ENCODE measurements around the gene RXFP4. TPM values are rescaled to one million over a fixed set of nuclear protein-coding genes. Genes with fewer than 3 reads are reported as not detected.

Gene RXFP4
- total RNA-seq, 1 experiment from 2014 or later, result not detected

DNA sequence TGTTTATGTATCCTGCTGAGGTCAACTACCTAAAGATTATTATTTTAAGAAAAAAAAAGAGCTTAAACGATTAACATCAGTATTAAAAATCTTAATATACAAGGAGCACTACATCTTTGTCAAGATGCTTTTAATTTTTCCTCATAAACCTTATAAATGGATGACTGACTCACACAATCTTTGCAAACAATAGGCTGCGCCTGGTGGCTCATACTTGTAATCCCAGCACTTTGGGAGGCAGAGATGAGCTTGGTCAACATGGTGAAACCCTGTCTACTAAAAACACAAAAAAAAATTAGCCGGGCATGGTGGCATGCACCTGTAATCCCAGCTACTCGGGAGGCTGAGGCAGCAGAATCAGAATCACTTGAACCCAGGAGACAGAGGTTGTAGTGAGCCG, 9.0 kb upstream of the RXFP4 start:
- no TSS peak for BruUV-seq (replicated peaks)
- CTCF ChIA-PET, result interaction anchor here (0.9 to 1.1 kb wide), 2 partner anchors 39 to 57 kb away, joined by 3 read pairs; no protein-coding TSS in a partner anchor
- H3F3A ChIP-seq (ENCODE audit: low read length, unreplicated experiment), result peaks cover 21% of the 10 kb centered on the region

GRCh38 chr1:155933591-155934096, 7.8 kb upstream of the RXFP4 start:
- H3K9ac ChIP-seq (ENCODE audit: low read length), result peak overlapping the region; percentile 97
- CTCF ChIA-PET, result no interaction called here
- no peaks in the 10 kb centered on the region for H3K9me3 ChIP-seq (ENCODE audit: low read length)
- DNase-seq (no peak), ATAC-seq (no peak)
- H3K4me2 ChIP-seq (ENCODE audit: low read length), result peak overlapping the region; percentile 88
- intact Hi-C loops (cut with micrococcal nuclease), result loop anchor here (1.0 to 5.0 kb wide), 3 partner anchors 76 to 186 kb away; partner anchors contain the start of genes GON4L, LAMTOR2 and SYT11
- peaks cover 35% of the 10 kb centered on the region for H3K36me3 ChIP-seq (ENCODE audit: low read depth, low read length)
- peaks cover 34% of the 10 kb centered on the region for H4K20me1 ChIP-seq (ENCODE audit: low read length)
- no TSS peak for BruUV-seq (replicated peaks)
- peak overlapping the region; percentile 79 for H3K27ac ChIP-seq (ENCODE audit: low read length)
- POLR2A ChIA-PET (ENCODE audit: unreplicated experiment), result interaction anchor here (1.5 kb wide), 1 partner anchor 42 kb away, joined by 6 read pairs; no protein-coding TSS in a partner anchor
- peak overlapping the region; percentile 23 for H2AFZ ChIP-seq (ENCODE audit: low read length)
- peak overlapping the region; percentile 80 for H3K4me3 ChIP-seq (ENCODE audit: low read length)
- H3F3A ChIP-seq (ENCODE audit: low read length, unreplicated experiment), result peaks cover 21% of the 10 kb centered on the region
- peaks cover 46% of the 10 kb centered on the region for H3K4me1 ChIP-seq (ENCODE audit: insufficient read depth, low read length)
- H3K9me2 ChIP-seq (replicated peaks; ENCODE audit: low read length), result no peaks in the 10 kb centered on the region
- H3K79me2 ChIP-seq (ENCODE audit: low read length), result peaks cover 60% of the 10 kb centered on the region
- H3K27me3 ChIP-seq (ENCODE audit: low read length), result no peaks in the 10 kb centered on the region
- TF ChIP-seq, protein P1, sequence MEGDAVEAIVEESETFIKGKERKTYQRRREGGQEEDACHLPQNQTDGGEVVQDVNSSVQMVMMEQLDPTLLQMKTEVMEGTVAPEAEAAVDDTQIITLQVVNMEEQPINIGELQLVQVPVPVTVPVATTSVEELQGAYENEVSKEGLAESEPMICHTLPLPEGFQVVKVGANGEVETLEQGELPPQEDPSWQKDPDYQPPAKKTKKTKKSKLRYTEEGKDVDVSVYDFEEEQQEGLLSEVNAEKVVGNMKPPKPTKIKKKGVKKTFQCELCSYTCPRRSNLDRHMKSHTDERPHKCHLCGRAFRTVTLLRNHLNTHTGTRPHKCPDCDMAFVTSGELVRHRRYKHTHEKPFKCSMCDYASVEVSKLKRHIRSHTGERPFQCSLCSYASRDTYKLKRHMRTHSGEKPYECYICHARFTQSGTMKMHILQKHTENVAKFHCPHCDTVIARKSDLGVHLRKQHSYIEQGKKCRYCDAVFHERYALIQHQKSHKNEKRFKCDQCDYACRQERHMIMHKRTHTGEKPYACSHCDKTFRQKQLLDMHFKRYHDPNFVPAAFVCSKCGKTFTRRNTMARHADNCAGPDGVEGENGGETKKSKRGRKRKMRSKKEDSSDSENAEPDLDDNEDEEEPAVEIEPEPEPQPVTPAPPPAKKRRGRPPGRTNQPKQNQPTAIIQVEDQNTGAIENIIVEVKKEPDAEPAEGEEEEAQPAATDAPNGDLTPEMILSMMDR (conservative IDR thresholded peaks at IDR 0.05; ENCODE audit: low read depth, low read length), result no peak
- no peak for TF ChIP-seq EZH2 (IDR thresholded peaks at IDR 0.05; ENCODE audit: low read length, unreplicated experiment)
- no peak for TF ChIP-seq EZH2phosphoT487 (IDR thresholded peaks at IDR 0.05; ENCODE audit: borderline replicate concordance, low read length)

More for the DNA sequence above, 9.0 kb upstream of the RXFP4 start:
- Histone ChIP-seq H3K9ac (ENCODE audit: low read length) (peak overlapping the region; percentile 97; the same call in 1 of the 2 replicates), H4K20me1 (ENCODE audit: low read length) (peaks cover 41% of the 10 kb centered on the region), H3K36me3 (ENCODE audit: low read depth, low read length) (peaks cover 44% of the 10 kb centered on the region), H3K9me3 (ENCODE audit: low read length) (no peaks in the 10 kb centered on the region), H3K4me2 (ENCODE audit: low read length) (peak overlapping the region; percentile 88), H3K27me3 (ENCODE audit: low read length) (no peaks in the 10 kb centered on the region), H3K79me2 (ENCODE audit: low read length) (peaks cover 72% of the 10 kb centered on the region), H2AFZ (ENCODE audit: low read length) (no peak overlapping the region), H3K4me3 (ENCODE audit: low read length) (peak overlapping the region; percentile 80), H3K4me1 (ENCODE audit: insufficient read depth, low read length) (peaks cover 46% of the 10 kb centered on the region), H3K9me2 (replicated peaks; ENCODE audit: low read length) (no peaks in the 10 kb centered on the region), H3K27ac (ENCODE audit: low read length) (peak overlapping the region; percentile 79)
- peak; percentile 78 for DNase-seq
- intact Hi-C loops (cut with micrococcal nuclease), result loop anchor here (5.0 kb wide), 2 partner anchors 75 to 185 kb away; partner anchors contain the start of genes GON4L and SYT11
- ATAC-seq, result peak; percentile 30
- no peak for TF ChIP-seq EZH2phosphoT487 (IDR thresholded peaks at IDR 0.05; ENCODE audit: borderline replicate concordance, low read length)
- no peak for TF ChIP-seq EZH2 (IDR thresholded peaks at IDR 0.05; ENCODE audit: low read length, unreplicated experiment)
- TF ChIP-seq, protein P1 (conservative IDR thresholded peaks at IDR 0.05; ENCODE audit: low read depth, low read length), result no peak
- POLR2A ChIA-PET (ENCODE audit: unreplicated experiment), result interaction anchor here (0.7 to 1.5 kb wide), 3 partner anchors 44 to 820 kb away, joined by 4 to 6 read pairs (median 6); no protein-coding TSS in a partner anchor

Data from PC-3 (cell line).